ENCODE measurements around the gene FBN2.
A peak's percentile ranks its signal among the peaks of the same experiment; 100 is the strongest.
"Not testable (repeated sequence)": the region's sequence is repeated elsewhere in the genome, so short reads cannot be mapped to it uniquely, and the experiment has no call there.

Gene FBN2

GRCh38 chr5:128472919-128473318 is 65.1 kb downstream of the FBN2 start:
- Histone ChIP-seq H3K4me3 (ENCODE audit: low read length) (no peak overlapping the region), H3K9me3 (replicated peaks; ENCODE audit: low read length) (no peaks in the 10 kb centered on the region), H3K27me3 (ENCODE audit: control insufficient read depth, insufficient read depth, low read length) (no peaks in the 10 kb centered on the region), H3K9ac (ENCODE audit: low read depth, low read length) (no peak overlapping the region), H3K4me2 (ENCODE audit: low read length) (no peak overlapping the region), H3K36me3 (ENCODE audit: insufficient read depth, low read length) (peaks cover 18% of the 10 kb centered on the region), H3K4me1 (ENCODE audit: control insufficient read depth, insufficient read depth, low read length) (peaks cover 6% of the 10 kb centered on the region)

- no peak overlapping the region for H3K9ac ChIP-seq (ENCODE audit: low read depth, low read length)
Measured at GRCh38 chr5:128472036-128472435, 66.0 kb downstream of the FBN2 start.

GRCh38 chr5:128470663-128471062 is 67.4 kb downstream of the FBN2 start:
- Histone ChIP-seq H3K4me1 (ENCODE audit: control insufficient read depth, insufficient read depth, low read length) (peaks cover 6% of the 10 kb centered on the region), H3K4me3 (ENCODE audit: low read length) (no peak overlapping the region), H3K27me3 (ENCODE audit: control insufficient read depth, insufficient read depth, low read length) (no peaks in the 10 kb centered on the region), H3K9me3 (replicated peaks; ENCODE audit: low read length) (no peaks in the 10 kb centered on the region), H3K9ac (ENCODE audit: low read depth, low read length) (no peak overlapping the region), H3K4me2 (ENCODE audit: low read length) (no peak overlapping the region), H3K36me3 (ENCODE audit: insufficient read depth, low read length) (peaks cover 11% of the 10 kb centered on the region)

More at GRCh38 chr5:128472036-128472435, 66.0 kb downstream of the FBN2 start:
- no peaks in the 10 kb centered on the region for H3K9me3 ChIP-seq (replicated peaks; ENCODE audit: low read length)
- H3K36me3 ChIP-seq (ENCODE audit: insufficient read depth, low read length) = peaks cover 14% of the 10 kb centered on the region
- no peaks in the 10 kb centered on the region for H3K27me3 ChIP-seq (ENCODE audit: control insufficient read depth, insufficient read depth, low read length)
- no peak overlapping the region for H3K4me3 ChIP-seq (ENCODE audit: low read length)
- H3K4me2 ChIP-seq (ENCODE audit: low read length) = no peak overlapping the region
- peaks cover 6% of the 10 kb centered on the region for H3K4me1 ChIP-seq (ENCODE audit: control insufficient read depth, insufficient read depth, low read length)

GRCh38 chr5:128469912-128470311 is 68.1 kb downstream of the FBN2 start:
- Histone ChIP-seq H3K4me3 (ENCODE audit: low read length) (no peak overlapping the region), H3K4me2 (ENCODE audit: low read length) (no peak overlapping the region), H3K9ac (ENCODE audit: low read depth, low read length) (no peak overlapping the region), H3K27me3 (ENCODE audit: control insufficient read depth, insufficient read depth, low read length) (no peaks in the 10 kb centered on the region), H3K9me3 (replicated peaks; ENCODE audit: low read length) (no peaks in the 10 kb centered on the region), H3K36me3 (ENCODE audit: insufficient read depth, low read length) (peaks cover 10% of the 10 kb centered on the region), H3K4me1 (ENCODE audit: control insufficient read depth, insufficient read depth, low read length) (peaks cover 8% of the 10 kb centered on the region)

GRCh38 chr5:128466980-128467379 is 71.1 kb downstream of the FBN2 start:
- Histone ChIP-seq H3K9ac (ENCODE audit: low read depth, low read length) (no peak overlapping the region), H3K9me3 (replicated peaks; ENCODE audit: low read length) (no peaks in the 10 kb centered on the region), H3K36me3 (ENCODE audit: insufficient read depth, low read length) (peaks cover 11% of the 10 kb centered on the region), H3K4me2 (ENCODE audit: low read length) (no peak overlapping the region), H3K4me1 (ENCODE audit: control insufficient read depth, insufficient read depth, low read length) (peaks cover 23% of the 10 kb centered on the region), H3K4me3 (ENCODE audit: low read length) (no peak overlapping the region), H3K27me3 (ENCODE audit: control insufficient read depth, insufficient read depth, low read length) (no peaks in the 10 kb centered on the region)

- no peaks in the 10 kb centered on the region for H3K27me3 ChIP-seq (ENCODE audit: control insufficient read depth, insufficient read depth, low read length)
- no peaks in the 10 kb centered on the region for H3K9me3 ChIP-seq (replicated peaks; ENCODE audit: low read length)
- no peak overlapping the region for H3K4me2 ChIP-seq (ENCODE audit: low read length)
- no peak overlapping the region for H3K4me3 ChIP-seq (ENCODE audit: low read length)
- peaks cover 26% of the 10 kb centered on the region for H3K4me1 ChIP-seq (ENCODE audit: control insufficient read depth, insufficient read depth, low read length)
- H3K9ac ChIP-seq (ENCODE audit: low read depth, low read length) = no peak overlapping the region
- peaks cover 11% of the 10 kb centered on the region for H3K36me3 ChIP-seq (ENCODE audit: insufficient read depth, low read length)
Measured at GRCh38 chr5:128466554-128466953, 71.5 kb downstream of the FBN2 start.

GRCh38 chr5:128464596-128464995 is 73.4 kb downstream of the FBN2 start:
- H3K4me2 ChIP-seq (ENCODE audit: low read length) = no peak overlapping the region
- H3K4me1 ChIP-seq (ENCODE audit: control insufficient read depth, insufficient read depth, low read length) = peaks cover 20% of the 10 kb centered on the region
- no peaks in the 10 kb centered on the region for H3K27me3 ChIP-seq (ENCODE audit: control insufficient read depth, insufficient read depth, low read length)
- H3K9me3 ChIP-seq (replicated peaks; ENCODE audit: low read length) = no peaks in the 10 kb centered on the region
- H3K4me3 ChIP-seq (ENCODE audit: low read length) = no peak overlapping the region
- H3K9ac ChIP-seq (ENCODE audit: low read depth, low read length) = no peak overlapping the region
- H3K36me3 ChIP-seq (ENCODE audit: insufficient read depth, low read length) = peaks cover 11% of the 10 kb centered on the region

GRCh38 chr5:128462330-128462729 is 75.7 kb downstream of the FBN2 start:
- peaks cover 20% of the 10 kb centered on the region for H3K4me1 ChIP-seq (ENCODE audit: control insufficient read depth, insufficient read depth, low read length)
- H3K4me2 ChIP-seq (ENCODE audit: low read length) = no peak overlapping the region
- no peak overlapping the region for H3K4me3 ChIP-seq (ENCODE audit: low read length)
- H3K9ac ChIP-seq (ENCODE audit: low read depth, low read length) = peak overlapping the region; percentile 21
- no peaks in the 10 kb centered on the region for H3K27me3 ChIP-seq (ENCODE audit: control insufficient read depth, insufficient read depth, low read length)
- no peaks in the 10 kb centered on the region for H3K9me3 ChIP-seq (replicated peaks; ENCODE audit: low read length)
- peaks cover 7% of the 10 kb centered on the region for H3K36me3 ChIP-seq (ENCODE audit: insufficient read depth, low read length)

GRCh38 chr5:128457147-128457915 is 80.7 kb downstream of the FBN2 start:
- H3K9me3 ChIP-seq (replicated peaks; ENCODE audit: low read length); H3K4me1 ChIP-seq (ENCODE audit: control insufficient read depth, insufficient read depth, low read length); H3K36me3 ChIP-seq (ENCODE audit: insufficient read depth, low read length); H3K27me3 ChIP-seq (ENCODE audit: control insufficient read depth, insufficient read depth, low read length); H3K9ac ChIP-seq (ENCODE audit: low read depth, low read length); H3K4me2 ChIP-seq (ENCODE audit: low read length); H3K4me3 ChIP-seq (ENCODE audit: low read length): not testable (repeated sequence)

GRCh38 chr5:128455841-128456361 is 82.1 kb downstream of the FBN2 start:
- Histone ChIP-seq H3K9me3 (replicated peaks; ENCODE audit: low read length) (no peaks in the 10 kb centered on the region), H3K27me3 (ENCODE audit: control insufficient read depth, insufficient read depth, low read length) (no peaks in the 10 kb centered on the region), H3K9ac (ENCODE audit: low read depth, low read length) (no peak overlapping the region), H3K4me1 (ENCODE audit: control insufficient read depth, insufficient read depth, low read length) (no peaks in the 10 kb centered on the region), H3K36me3 (ENCODE audit: insufficient read depth, low read length) (peaks cover 4% of the 10 kb centered on the region), H3K4me2 (ENCODE audit: low read length) (no peak overlapping the region), H3K4me3 (ENCODE audit: low read length) (no peak overlapping the region)

GRCh38 chr5:128453121-128453520 is 84.9 kb downstream of the FBN2 start:
- peaks cover 4% of the 10 kb centered on the region for H3K36me3 ChIP-seq (ENCODE audit: insufficient read depth, low read length)
- H3K27me3 ChIP-seq (ENCODE audit: control insufficient read depth, insufficient read depth, low read length) = no peaks in the 10 kb centered on the region
- no peak overlapping the region for H3K9ac ChIP-seq (ENCODE audit: low read depth, low read length)
- H3K9me3 ChIP-seq (replicated peaks; ENCODE audit: low read length) = no peaks in the 10 kb centered on the region
- H3K4me2 ChIP-seq (ENCODE audit: low read length) = no peak overlapping the region
- H3K4me3 ChIP-seq (ENCODE audit: low read length) = no peak overlapping the region
- H3K4me1 ChIP-seq (ENCODE audit: control insufficient read depth, insufficient read depth, low read length) = no peaks in the 10 kb centered on the region

GRCh38 chr5:128447224-128447623 is 90.8 kb downstream of the FBN2 start:
- not testable (repeated sequence) for H3K4me3 ChIP-seq (ENCODE audit: low read length); H3K36me3 ChIP-seq (ENCODE audit: insufficient read depth, low read length); H3K4me1 ChIP-seq (ENCODE audit: control insufficient read depth, insufficient read depth, low read length); H3K9ac ChIP-seq (ENCODE audit: low read depth, low read length); H3K4me2 ChIP-seq (ENCODE audit: low read length); H3K27me3 ChIP-seq (ENCODE audit: control insufficient read depth, insufficient read depth, low read length); H3K9me3 ChIP-seq (replicated peaks; ENCODE audit: low read length)

All from skeletal muscle satellite cell (primary cell).